Lower leg skin (tissue), 3 donors: ENCODE results near the gene GRAMD4.

Source experiments
- CTCF ChIP-seq, 3 donors: fragments of 450-650 bp; IDR thresholded peaks; one replicate each; pipeline ENCODE4 v1.5.1; 2016; ENCODE audit warnings: antibody characterized with exemption in 3 of 3, mild to moderate bottlenecking in 3 of 3, moderate library complexity in 2 of 3
- POLR2A ChIP-seq, 2 donors: fragments of 450-650 bp; IDR thresholded peaks; one replicate each; pipeline ENCODE4 v1.6.1; 2016 to 2017; ENCODE audit warnings: antibody characterized with exemption in 2 of 2, mild to moderate bottlenecking in 1 of 2, moderate library complexity in 1 of 2

- TF ChIP-seq POLR2A (IDR thresholded peaks at IDR 0.05) (no peak), CTCF (IDR thresholded peaks at IDR 0.05) (no peak)
Observed at GRCh38 chr22:46634011-46634699, 14.0 kb downstream of the GRAMD4 start.
